Measurements from ENCODE around the gene FNBP1.

FNBP1 gene

DNA sequence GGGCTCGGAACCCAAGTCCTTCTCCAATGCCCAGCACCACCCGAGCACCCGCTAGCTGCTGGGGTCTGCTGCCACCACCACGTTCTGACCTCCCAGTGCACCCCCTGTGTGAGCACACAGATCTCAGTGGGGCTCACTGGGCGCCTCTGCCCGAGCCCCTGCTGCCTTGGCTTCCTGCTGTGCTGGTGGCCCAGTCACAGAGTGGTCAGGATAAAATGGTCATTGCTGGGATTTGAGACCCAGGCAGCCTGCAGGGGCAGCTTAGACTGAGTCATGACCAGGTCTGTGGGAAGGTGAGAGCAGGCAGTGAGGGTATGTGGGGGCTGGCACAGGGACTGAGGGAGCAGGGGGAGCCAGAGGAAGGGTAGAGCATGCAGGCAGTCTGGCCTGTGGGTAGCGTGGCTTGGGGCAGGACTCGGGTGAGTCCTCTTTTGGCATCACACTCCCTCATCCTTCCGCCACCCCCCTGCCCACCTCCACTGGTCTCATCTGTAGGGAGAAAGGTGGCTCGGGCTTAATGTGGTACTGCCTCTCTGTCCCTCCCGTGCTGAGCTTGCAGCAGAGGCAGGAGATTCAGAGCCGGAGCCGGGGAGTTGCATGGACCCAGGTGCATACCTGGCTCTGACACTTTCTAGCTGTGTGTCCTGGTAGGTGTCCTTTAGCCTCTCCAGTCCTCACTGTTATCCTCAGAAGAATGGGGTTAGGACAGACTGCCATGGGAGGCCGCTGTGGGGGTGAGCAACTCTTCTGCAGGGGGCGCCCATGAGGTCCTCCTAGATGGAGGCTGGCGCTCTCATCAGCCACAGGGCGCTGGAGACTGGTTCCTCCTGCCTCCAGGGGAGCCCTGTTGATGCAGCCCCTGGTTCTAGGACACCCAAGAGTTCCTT is 175.6 kb downstream of the FNBP1 start:
- no peaks in the 10 kb centered on the region for H3K27me3 ChIP-seq
- H3K4me1 ChIP-seq, result peaks cover 7% of the 10 kb centered on the region
- TF ChIP-seq CTCF (IDR thresholded peaks at IDR 0.05; ENCODE audit: low read depth, low read length), result no peak
- DNase-seq, result no peak
- no peaks in the 10 kb centered on the region for H3K9me3 ChIP-seq
- no peak overlapping the region for H3K4me3 ChIP-seq (ENCODE audit: low read depth, low read length)
- H3K36me3 ChIP-seq, result peaks cover 3% of the 10 kb centered on the region; the same call in 1 of the 2 replicates

DNA sequence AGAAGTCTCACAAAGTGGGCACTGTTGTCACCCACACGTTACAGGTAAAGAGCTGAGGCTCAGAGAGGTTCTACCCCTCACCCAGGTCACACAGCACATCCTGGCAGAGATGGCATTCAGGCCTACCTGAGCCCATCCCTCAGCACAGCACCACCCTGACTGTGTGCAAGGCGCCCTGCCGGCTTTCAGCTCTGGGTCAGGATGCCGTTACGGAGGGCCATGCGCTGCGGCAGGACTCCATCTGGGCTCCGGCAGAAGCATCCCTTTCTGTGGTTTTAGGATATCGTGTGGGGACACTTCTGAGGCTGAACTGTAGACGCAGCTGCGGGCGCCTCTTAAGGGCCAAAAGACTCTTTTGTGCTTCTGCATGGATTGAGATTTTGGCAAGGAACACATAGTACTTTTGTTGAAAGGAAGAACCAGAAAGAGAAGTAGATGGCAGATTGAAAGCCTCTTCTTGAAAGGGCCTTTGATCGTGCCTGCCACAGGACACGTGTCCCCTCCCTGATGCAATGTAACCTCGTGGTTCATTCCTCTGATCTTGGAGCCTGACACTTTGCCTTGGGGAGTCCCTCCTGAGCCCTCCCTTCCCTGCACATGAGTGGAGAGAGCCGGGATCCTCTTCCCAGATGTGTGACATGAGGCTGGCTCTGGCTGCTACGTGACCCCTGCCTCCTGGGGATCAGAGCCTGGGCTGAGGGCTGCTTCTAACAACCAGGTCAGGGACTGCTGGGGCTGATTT is 176.4 kb downstream of the FNBP1 start:
- Histone ChIP-seq H3K9me3 (no peaks in the 10 kb centered on the region), H3K27me3 (no peaks in the 10 kb centered on the region), H3K4me1 (peaks cover 7% of the 10 kb centered on the region), H3K36me3 (peaks cover 9% of the 10 kb centered on the region; the same call in 1 of the 2 replicates), H3K4me3 (ENCODE audit: low read depth, low read length) (no peak overlapping the region)
- no peak for TF ChIP-seq CTCF (IDR thresholded peaks at IDR 0.05; ENCODE audit: low read depth, low read length)
- no peak for DNase-seq

DNA sequence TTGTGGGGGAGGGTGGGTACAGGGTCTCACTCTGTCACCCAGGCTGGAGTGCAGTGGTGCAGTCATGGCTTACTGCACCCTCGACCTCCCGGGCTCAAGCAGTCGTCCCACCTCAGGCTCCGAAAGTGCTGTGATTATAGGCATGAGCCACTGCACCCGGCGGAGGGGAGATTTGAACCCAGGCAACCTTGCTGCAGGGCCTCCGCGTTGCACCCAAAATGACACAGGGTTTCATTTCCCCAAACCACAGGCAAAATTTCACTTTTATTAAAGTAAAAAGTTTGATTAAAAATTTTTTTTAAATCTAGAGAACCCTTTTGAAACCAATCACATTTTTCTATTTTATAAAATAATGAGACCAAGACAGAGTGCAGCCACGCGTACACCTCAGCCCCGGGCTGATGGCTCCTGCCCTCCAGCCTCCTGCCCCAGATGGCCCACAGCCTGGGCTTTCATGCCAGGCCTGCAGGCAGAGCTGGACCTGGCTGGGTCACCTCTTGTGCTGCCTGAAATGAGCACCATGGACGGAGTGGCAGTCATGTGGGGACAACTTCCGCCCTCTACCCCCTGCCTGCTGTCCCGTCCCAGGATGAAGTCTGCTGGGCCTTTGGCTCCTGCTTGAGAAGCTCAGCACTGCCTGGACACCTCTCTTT is 177.2 kb downstream of the FNBP1 start:
- Histone ChIP-seq H3K27me3 (no peaks in the 10 kb centered on the region), H3K9me3 (no peaks in the 10 kb centered on the region), H3K36me3 (peaks cover 11% of the 10 kb centered on the region; the same call in 1 of the 2 replicates), H3K4me3 (ENCODE audit: low read depth, low read length) (no peak overlapping the region), H3K4me1 (peaks cover 7% of the 10 kb centered on the region)
- TF ChIP-seq CTCF (IDR thresholded peaks at IDR 0.05; ENCODE audit: low read depth, low read length), result no peak
- no peak for DNase-seq

GRCh38 chr9:129864991-129865647 is 177.9 kb downstream of the FNBP1 start:
- TF ChIP-seq CTCF (IDR thresholded peaks at IDR 0.05; ENCODE audit: low read depth, low read length), result no peak
- no peaks in the 10 kb centered on the region for H3K9me3 ChIP-seq
- H3K36me3 ChIP-seq, result peaks cover 14% of the 10 kb centered on the region; the same call in 1 of the 2 replicates
- peaks cover 7% of the 10 kb centered on the region for H3K4me1 ChIP-seq
- no peak overlapping the region for H3K4me3 ChIP-seq (ENCODE audit: low read depth, low read length)
- no peaks in the 10 kb centered on the region for H3K27me3 ChIP-seq
- no peak for DNase-seq

DNA sequence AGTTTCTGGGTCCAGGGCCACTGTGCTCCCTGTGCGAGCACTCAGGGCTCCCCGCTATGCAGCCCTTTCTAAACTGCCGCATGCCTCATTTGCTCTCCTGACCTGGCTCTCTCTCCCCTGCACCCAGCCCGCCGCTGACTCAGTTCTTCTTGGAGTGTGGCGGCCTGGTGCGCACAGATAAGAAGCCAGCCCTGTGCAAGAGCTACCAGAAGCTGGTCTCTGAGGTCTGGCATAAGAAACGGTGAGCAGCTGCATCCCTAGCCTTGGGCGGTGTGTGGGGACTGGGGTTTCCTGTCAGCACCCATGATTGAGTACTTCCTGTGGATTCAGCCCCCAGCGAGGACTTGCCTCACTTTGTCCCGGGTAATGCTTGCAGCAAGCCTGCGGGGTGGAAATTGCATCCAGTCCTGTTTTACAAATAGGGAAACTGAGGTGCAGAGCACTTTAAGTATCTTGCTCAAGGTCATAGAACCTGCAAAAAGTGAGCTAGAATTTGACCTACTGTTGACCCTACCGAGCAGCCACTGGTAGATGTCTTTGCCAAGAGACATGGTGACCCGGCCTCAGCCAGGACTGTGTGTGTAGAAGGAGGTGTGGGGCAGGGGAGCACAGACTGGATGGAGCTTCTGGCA is 179.8 kb downstream of the FNBP1 start:
- Histone ChIP-seq H3K4me1 (peaks cover 7% of the 10 kb centered on the region), H3K27me3 (no peaks in the 10 kb centered on the region), H3K9me3 (no peaks in the 10 kb centered on the region), H3K4me3 (ENCODE audit: low read depth, low read length) (no peak overlapping the region), H3K36me3 (peaks cover 19% of the 10 kb centered on the region)
- no peak for TF ChIP-seq CTCF (IDR thresholded peaks at IDR 0.05; ENCODE audit: low read depth, low read length)
- peak; percentile 99 for DNase-seq

Data from BE2C (cell line).